HepG2 (cell line): Measurements from ENCODE around the gene LRBA. TPM values are rescaled to one million over a fixed set of nuclear protein-coding genes. Genes with fewer than 3 reads are reported as not detected.

Source experiments
- ATAC-seq: fragments of 200-7000 bp; cut with Tn5 transposase; 3 replicates; pipeline ENCODE4 v1.9.1; 2020; ENCODE audit warnings: mild to moderate bottlenecking, moderate library complexity
- BruUV-seq: library from RNA; stranded (reverse); fragments of 400-500 nt; replicated peaks from 2 replicates; lab custom pipeline; 2021; lab: Mats Ljungman, UMichigan
- CTCF ChIA-PET: fragments of 300-600 bp; formaldehyde crosslinking; extraction: SDS; loops from one replicate; lab custom pipeline; 2021; ENCODE audit warnings: low total read pairs, inconsistent platforms, low intra/inter-chr PET ratio; lab: Yijun Ruan, JAX
- POLR2A ChIA-PET: fragments of 350-600 bp; sonication (Branson Sonifier 250); formaldehyde crosslinking; loops from one replicate; lab custom pipeline; 2020; ENCODE audit warnings: antibody characterized with exemption, inconsistent platforms; lab: Yijun Ruan, JAX
- DNase-seq: peaks from one replicate; pipeline ENCODE4 v3.0.0-alpha.2; 2015; ENCODE audit warnings: low spot score
- FAIRE-seq: peaks from 3 replicates; lab custom pipeline; 2011; peaks lifted over from hg19 to GRCh38; lab: Jason Lieb, UNC
- H2AFZ ChIP-seq: one replicate; pipeline ENCODE4 v1.6.1; 2011; ENCODE audit warnings: low read length, inconsistent platforms
- H3K27ac ChIP-seq: fragments of 300-600 bp; 3 replicates; pipeline ENCODE4 v1.8.0; 2011; ENCODE audit warnings: mixed run types, mild to moderate bottlenecking, mixed read lengths, low read length, inconsistent platforms; ENCODE audit not compliant: insufficient read depth; ENCODE audit errors: extremely low read length
- H3K27me3 ChIP-seq, 2 experiments: fragments of 200-600 bp in 1 of 2; 2 replicates in 1 of 2; 3 replicates in 1 of 2; pipeline versions ENCODE4 v1.6.0 to v1.8.0; 2011; ENCODE audit warnings: low read length in 2 of 2, mild to moderate bottlenecking in 2 of 2, moderate library complexity in 2 of 2, inconsistent platforms in 1 of 2; ENCODE audit not compliant: insufficient read depth in 2 of 2, control insufficient read depth in 1 of 2
- H3K36me3 ChIP-seq, 2 experiments: fragments of 200-600 bp in 1 of 2; replicated peaks in 1 of 2; 2 replicates in 1 of 2; 3 replicates in 1 of 2; pipeline versions ENCODE4 v1.5.1 to v1.8.0; 2011; ENCODE audit warnings: low read length in 2 of 2, inconsistent platforms in 1 of 2; ENCODE audit not compliant: insufficient read depth in 2 of 2, control insufficient read depth in 1 of 2
- H3K4me1 ChIP-seq: 2 replicates; pipeline ENCODE4 v1.5.1; 2012; ENCODE audit warnings: low read length, inconsistent platforms; ENCODE audit not compliant: insufficient read depth
- H3K4me2 ChIP-seq: 2 replicates; pipeline ENCODE4 v1.6.0; 2011; ENCODE audit warnings: low read depth, low read length, inconsistent platforms
- H3K4me3 ChIP-seq, 3 experiments: fragments of 200-600 bp in 1 of 3; sonication (generic), shearing (Covaris generic) in 1 of 3; replicated peaks in 1 of 3; 2 replicates each; pipeline ENCODE4 v1.5.1; 2011 to 2016; ENCODE audit warnings: low read length in 3 of 3, inconsistent platforms in 2 of 3, low read depth in 2 of 3, mild to moderate bottlenecking in 2 of 3, control low read depth in 1 of 3, mixed read lengths in 1 of 3; ENCODE audit not compliant: insufficient read depth in 1 of 3
- H3K79me2 ChIP-seq: one replicate; pipeline ENCODE4 v1.6.1; 2011; ENCODE audit warnings: low read length, inconsistent platforms; ENCODE audit not compliant: insufficient read depth
- H3K9ac ChIP-seq: 2 replicates; pipeline ENCODE4 v1.6.0; 2011; ENCODE audit warnings: mild to moderate bottlenecking, low read depth, low read length, inconsistent platforms; ENCODE audit not compliant: insufficient read depth
- H3K9me3 ChIP-seq: 2 replicates; pipeline ENCODE4 v1.5.1; 2012; ENCODE audit warnings: mild to moderate bottlenecking, low read length
- H4K20me1 ChIP-seq: 2 replicates; pipeline ENCODE4 v1.6.0; 2011; ENCODE audit warnings: inconsistent platforms, mild to moderate bottlenecking, low read length, moderate library complexity; ENCODE audit not compliant: insufficient read depth
- ATM ChIP-seq: fragments of 450-650 bp; IDR thresholded peaks from 2 replicates; pipeline ENCODE4 v1.7.1; 2017; ENCODE audit warnings: mild to moderate bottlenecking, borderline replicate concordance
- CREM ChIP-seq, 2 experiments: sonication (generic) in 1 of 2; formaldehyde crosslinking in 1 of 2; IDR thresholded peaks; 2 replicates each; pipeline versions ENCODE4 v1.4.0 to v1.6.1; 2016 to 2020; ENCODE audit warnings: antibody characterized with exemption in 1 of 2, mild to moderate bottlenecking in 1 of 2, missing genetic modification reagents in 1 of 2
- E2F2 ChIP-seq: sonication (generic); formaldehyde crosslinking; IDR thresholded peaks from 2 replicates; pipeline ENCODE4 v1.4.0; 2020; ENCODE audit warnings: missing genetic modification reagents, borderline replicate concordance
- EEA1 ChIP-seq: sonication (generic); formaldehyde crosslinking; IDR thresholded peaks from 2 replicates; pipeline ENCODE4 v1.5.1; 2020; ENCODE audit warnings: mild to moderate bottlenecking, missing genetic modification reagents, borderline replicate concordance
- MAZ ChIP-seq, 2 experiments: sonication (generic) in 1 of 2; formaldehyde crosslinking in 1 of 2; IDR thresholded peaks; 2 replicates each; pipeline versions ENCODE4 v1.5.0 to v1.6.1; 2012 to 2020; ENCODE audit warnings: low read depth in 2 of 2, mild to moderate bottlenecking in 2 of 2, borderline replicate concordance in 1 of 2, improper control_type of control experiment in 1 of 2, low read length in 1 of 2, missing genetic modification reagents in 1 of 2, moderate library complexity in 1 of 2
- ZFP90 ChIP-seq: sonication (generic); formaldehyde crosslinking; IDR thresholded peaks from 2 replicates; pipeline ENCODE4 v1.8.0; 2022; ENCODE audit warnings: missing genetic modification reagents, mild to moderate bottlenecking, inconsistent platforms, borderline replicate concordance
- ZNF260 ChIP-seq: sonication (generic); formaldehyde crosslinking; IDR thresholded peaks from 2 replicates; pipeline ENCODE4 v1.4.0; 2020; ENCODE audit warnings: missing genetic modification reagents, low read depth, mild to moderate bottlenecking, borderline replicate concordance
- ZNF30 ChIP-seq: sonication (generic); formaldehyde crosslinking; IDR thresholded peaks from 2 replicates; pipeline ENCODE4 v1.5.0; 2020; ENCODE audit warnings: mild to moderate bottlenecking, missing genetic modification reagents
- ZNF703 ChIP-seq: sonication (generic); formaldehyde crosslinking; IDR thresholded peaks from 2 replicates; pipeline ENCODE4 v1.5.1; 2020; ENCODE audit warnings: missing genetic modification reagents, mild to moderate bottlenecking, moderate library complexity, borderline replicate concordance
- ZNF83 ChIP-seq: sonication (generic); formaldehyde crosslinking; IDR thresholded peaks from 2 replicates; pipeline ENCODE4 v1.4.0; 2020; ENCODE audit warnings: missing genetic modification reagents, mild to moderate bottlenecking, borderline replicate concordance
- ZZZ3 ChIP-seq: sonication (generic); formaldehyde crosslinking; IDR thresholded peaks from 2 replicates; pipeline ENCODE4 v1.4.0; 2020; ENCODE audit warnings: missing genetic modification reagents, mild to moderate bottlenecking, borderline replicate concordance
- WGBS: methylation state at CpG from one replicate; pipeline ENCODE4 v1.1.6; 2017; ENCODE audit warnings: low lambda C conversion rate; 5-methylcytosine and 5-hydroxymethylcytosine counted together
- in situ Hi-C: cut with HindIII; loops from 2 replicates; pipeline ENCODE4 v1.10.0; 2017; ENCODE audit warnings: low pct_unique_long_range_greater_than_20kb; ENCODE audit not compliant: extremely low pct_ligation_motif_present
- intact Hi-C: fragments of 100-400 bp; cut with micrococcal nuclease; formaldehyde crosslinking; loops from one replicate; pipeline ENCODE4 v1.10.0; 2022; ENCODE audit not compliant: unreplicated experiment
- polyA plus RNA-seq, 8 experiments: library from polyadenylated mRNA; depleted of rRNA in 3 of 8; stranded (reverse) in 7 of 8; unstranded in 1 of 8; fragments of >200 nt; fragmentation: Illumina TruSeq in 4 of 8; extraction: Trizol in 4 of 8; gene quantifications; 2 replicates each; pipeline versions ENCODE4 v1.2.1 to v1.2.3, GENCODE V29; 2011 to 2016; ENCODE audit warnings: low read depth in 4 of 8, missing spikeins in 1 of 8, mixed read lengths in 1 of 8; ENCODE audit not compliant: insufficient read depth in 1 of 8
- total RNA-seq, 5 experiments: library from RNA; depleted of rRNA; stranded (reverse); fragments of >200 nt; fragmentation: Illumina TruSeq; extraction: Trizol; gene quantifications; 2 replicates each; pipeline ENCODE4 v1.2.3, GENCODE V29; 2016; ENCODE audit warnings: low read depth in 1 of 5
- TF ChIP-seq, protein P1 (sequence below): sonication (generic); formaldehyde crosslinking; IDR thresholded peaks from 2 replicates; pipeline ENCODE4 v1.4.0; 2020; ENCODE audit warnings: missing genetic modification reagents

Gene LRBA
- total and polyA plus RNA-seq, 2 of the 13 experiments (the other 11 are each of a cell fraction or from before 2014, with no cell fraction given), result 21.0 to 37.2 TPM

DNA sequence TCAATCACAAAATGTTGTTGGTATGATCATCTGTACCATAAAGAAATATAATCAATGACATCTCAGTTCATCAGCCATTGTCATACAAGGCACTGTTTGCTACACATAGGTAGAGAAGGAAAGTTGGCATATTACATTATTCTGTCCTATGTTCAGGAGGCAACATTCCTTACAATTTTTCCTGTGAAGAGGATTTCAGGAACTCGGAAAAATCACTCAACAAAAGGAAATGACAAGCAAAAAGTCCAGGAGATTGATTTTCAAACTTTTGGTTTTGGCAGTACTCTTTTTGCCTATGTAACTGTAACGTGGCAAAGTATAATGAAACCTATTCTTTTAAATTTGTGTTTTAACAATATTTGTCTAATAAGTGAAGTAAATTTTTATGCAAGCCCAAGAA is 301.8 kb downstream of the LRBA start (continued):
- no peak for TF ChIP-seq ZNF30 (CRISPR knock-in tag)
- TF ChIP-seq, protein P1, sequence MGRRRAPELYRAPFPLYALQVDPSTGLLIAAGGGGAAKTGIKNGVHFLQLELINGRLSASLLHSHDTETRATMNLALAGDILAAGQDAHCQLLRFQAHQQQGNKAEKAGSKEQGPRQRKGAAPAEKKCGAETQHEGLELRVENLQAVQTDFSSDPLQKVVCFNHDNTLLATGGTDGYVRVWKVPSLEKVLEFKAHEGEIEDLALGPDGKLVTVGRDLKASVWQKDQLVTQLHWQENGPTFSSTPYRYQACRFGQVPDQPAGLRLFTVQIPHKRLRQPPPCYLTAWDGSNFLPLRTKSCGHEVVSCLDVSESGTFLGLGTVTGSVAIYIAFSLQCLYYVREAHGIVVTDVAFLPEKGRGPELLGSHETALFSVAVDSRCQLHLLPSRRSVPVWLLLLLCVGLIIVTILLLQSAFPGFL (CRISPR knock-in tag), result no peak

- ChIA-PET CTCF (no interaction called here), POLR2A (no interaction called here)
- Histone ChIP-seq H3K4me1 (peaks cover 18% of the 10 kb centered on the region), H3K27ac (no peak overlapping the region), H2AFZ (no peak overlapping the region), H3K9me3 (no peaks in the 10 kb centered on the region), H3K4me3 (no peak overlapping the region), H3K79me2 (no peaks in the 10 kb centered on the region), H3K36me3 (no peaks in the 10 kb centered on the region), H3K9ac (no peak overlapping the region), H3K27me3 (no peaks in the 10 kb centered on the region; a peak in 1 of 5 replicates), H3K4me2 (no peak overlapping the region), H4K20me1 (no peaks in the 10 kb centered on the region)
- DNase-seq, result no peak
- 97% methylated on average over 4 of the region's 4 CpGs for WGBS
- ATAC-seq, result no peak
- no TSS peak for BruUV-seq
- no peak for FAIRE-seq
- in situ Hi-C loops (no loop called here), intact Hi-C loops (no loop called here)
- TF ChIP-seq ZFP90 (CRISPR knock-in tag) (no peak), ZNF260 (CRISPR knock-in tag) (no peak), ZNF83 (CRISPR knock-in tag) (no peak), CREM (IDR thresholded peaks at IDR 0.05) (no peak), CREM (CRISPR knock-in tag; IDR thresholded peaks at IDR 0.05) (no peak), MAZ (IDR thresholded peaks at IDR 0.05; ENCODE audit: borderline replicate concordance, low read depth, low read length) (no peak), MAZ (CRISPR knock-in tag; IDR thresholded peaks at IDR 0.05; ENCODE audit: low read depth) (no peak), ZNF703 (no peak), ATM (no peak), EEA1 (CRISPR knock-in tag) (no peak), ZZZ3 (CRISPR knock-in tag) (no peak), E2F2 (CRISPR knock-in tag) (no peak)
Observed at GRCh38 chr4:150710770-150711375, 304.2 kb downstream of the LRBA start.
